K562 (cell line): ENCODE results near the gene SIAE. TPM values are rescaled to one million over a fixed set of nuclear protein-coding genes. Genes with fewer than 3 reads are reported as not detected.

Experiments used
- ATAC-seq: fragments of 200-7000 bp; cut with Tn5 transposase; 3 replicates; pipeline ENCODE4 v1.9.1; 2020; ENCODE audit warnings: moderate library complexity
- BruUV-seq: library from RNA; stranded (reverse); fragments of 400-500 nt; replicated peaks from 2 replicates; lab custom pipeline; 2021; lab: Mats Ljungman, UMichigan
- CTCF ChIA-PET: fragments of 300-600 bp; formaldehyde crosslinking; extraction: SDS; loops from one replicate; lab custom pipeline; 2021; ENCODE audit warnings: low intra/inter-chr PET ratio; lab: Yijun Ruan, JAX
- POLR2A ChIA-PET: fragments of 300-600, 350-650 bp; sonication (Branson Sonifier 250); formaldehyde crosslinking; extraction: SDS; loops from one replicate; lab custom pipeline; 2021; ENCODE audit warnings: antibody characterized with exemption, inconsistent platforms; lab: Yijun Ruan, JAX
- DNase-seq, 4 experiments: peaks; one replicate each; pipeline versions ENCODE4 v3.0.0 to v3.0.0-alpha.2; 2011 to 2018; ENCODE audit warnings: low spot score in 3 of 4, mixed read lengths in 3 of 4; ENCODE audit errors: extremely low read depth in 1 of 4
- FAIRE-seq: peaks from 2 replicates; lab custom pipeline; 2011; peaks lifted over from hg19 to GRCh38; lab: Jason Lieb, UNC
- H2AFZ ChIP-seq: 2 replicates; pipeline ENCODE4 v1.6.0; 2011; ENCODE audit warnings: low read depth, low read length, control low read depth, inconsistent platforms
- H3K27ac ChIP-seq: fragments of 200-600 bp; 3 replicates; pipeline ENCODE4 v1.8.0; 2011; ENCODE audit warnings: low read depth, mild to moderate bottlenecking, control low read depth, inconsistent platforms, low read length, moderate library complexity, mixed read lengths; ENCODE audit errors: extremely low read depth
- H3K27me3 ChIP-seq, 2 experiments: fragments of 300-600 bp in 1 of 2; 2 replicates in 1 of 2; 3 replicates in 1 of 2; pipeline versions ENCODE4 v1.6.0 to v1.8.0; 2011; ENCODE audit warnings: inconsistent platforms in 2 of 2, low read length in 2 of 2, mild to moderate bottlenecking in 1 of 2, mixed read lengths in 1 of 2, moderate library complexity in 1 of 2; ENCODE audit not compliant: control insufficient read depth in 2 of 2, insufficient read depth in 2 of 2
- H3K36me3 ChIP-seq: fragments of 300-600 bp; 3 replicates; pipeline ENCODE4 v1.8.0; 2011; ENCODE audit warnings: mild to moderate bottlenecking, low read length, inconsistent platforms; ENCODE audit not compliant: control insufficient read depth, insufficient read depth
- H3K4me1 ChIP-seq, 2 experiments: fragments of 200-600 bp in 1 of 2; replicated peaks in 1 of 2; 2 replicates in 1 of 2; 3 replicates in 1 of 2; pipeline versions ENCODE4 v1.5.1 to v1.8.0; 2011; ENCODE audit warnings: inconsistent platforms in 2 of 2, low read length in 2 of 2, mild to moderate bottlenecking in 1 of 2, mixed read lengths in 1 of 2, moderate library complexity in 1 of 2; ENCODE audit not compliant: control insufficient read depth in 2 of 2, insufficient read depth in 2 of 2
- H3K4me2 ChIP-seq: 2 replicates; pipeline ENCODE4 v1.6.1; 2011; ENCODE audit warnings: low read length, control low read depth, inconsistent platforms, mixed read lengths; ENCODE audit not compliant: insufficient read depth
- H3K4me3 ChIP-seq: fragments of 200-600 bp; sonication (generic), shearing (Covaris generic); 2 replicates; pipeline ENCODE4 v1.5.1; 2016; ENCODE audit warnings: control low read depth, inconsistent platforms
- H3K79me2 ChIP-seq: fragments of 200-600 bp; 3 replicates; pipeline ENCODE4 v1.8.0; 2011; ENCODE audit warnings: low read length, inconsistent platforms; ENCODE audit not compliant: control insufficient read depth, insufficient read depth
- H3K9ac ChIP-seq, 2 experiments: 2 replicates each; pipeline versions ENCODE4 v1.6.0 to v1.6.1; 2011; ENCODE audit warnings: low read depth in 2 of 2, low read length in 2 of 2, control low read depth in 1 of 2, inconsistent platforms in 1 of 2, mild to moderate bottlenecking in 1 of 2, mixed read lengths in 1 of 2; ENCODE audit not compliant: insufficient read depth in 1 of 2
- H3K9me1 ChIP-seq: one replicate; pipeline ENCODE4 v1.6.0; 2011; ENCODE audit warnings: inconsistent platforms, mild to moderate bottlenecking, low read length, moderate library complexity; ENCODE audit not compliant: control insufficient read depth, insufficient read depth
- H3K9me3 ChIP-seq: replicated peaks from 2 replicates; pipeline ENCODE4 v1.5.1; 2011; ENCODE audit warnings: low read depth, low read length, inconsistent platforms; ENCODE audit not compliant: control insufficient read depth, insufficient read depth
- H4K20me1 ChIP-seq: replicated peaks from 2 replicates; pipeline ENCODE4 v1.6.1; 2011; ENCODE audit warnings: low read length, inconsistent platforms, mixed read lengths; ENCODE audit not compliant: control insufficient read depth, insufficient read depth
- CEBPB ChIP-seq: fragments of 450-650 bp; IDR thresholded peaks from 2 replicates; pipeline ENCODE4 v1.6.1; 2016; ENCODE audit warnings: missing genetic modification characterization, missing compliant biosample characterization
- PYGO2 ChIP-seq: fragments of 450-650 bp; IDR thresholded peaks from 2 replicates; pipeline ENCODE4 v1.6.1; 2016; ENCODE audit warnings: mild to moderate bottlenecking, missing genetic modification characterization, moderate library complexity, missing compliant biosample characterization
- ZNF76 ChIP-seq: fragments of 250-450 bp; sonication (Bioruptor Pico); IDR thresholded peaks from 2 replicates; pipeline ENCODE4 v1.4.0; 2020; ENCODE audit warnings: mild to moderate bottlenecking, moderate library complexity, borderline replicate concordance
- WGBS: fragments of 100-300 bp; shearing (Covaris generic); methylation state at CpG from one replicate; pipeline ENCODE4 v1.1.6; 2016; ENCODE audit warnings: low coverage, mixed read lengths; ENCODE audit not compliant: insufficient coverage; ENCODE audit errors: missing lambda C conversion rate; 5-methylcytosine and 5-hydroxymethylcytosine counted together
- in situ Hi-C: fragments of 300-500 bp; cut with MboI; formaldehyde crosslinking; loops from 4 replicates; pipeline ENCODE4 v1.15.0; 2018; ENCODE audit warnings: inconsistent platforms, mixed read lengths
- intact Hi-C: fragments of 100-400 bp; cut with micrococcal nuclease; formaldehyde crosslinking; loops from 2 replicates; pipeline ENCODE4 v1.14.2; 2022
- polyA plus RNA-seq, 8 experiments: library from polyadenylated mRNA; depleted of rRNA in 4 of 8; stranded (reverse) in 5 of 8; unstranded in 3 of 8; fragments of >200 nt; fragmentation: Nextera tagmentation in 2 of 8; fragmentation: Illumina TruSeq in 1 of 8; extraction: Ambion mirVana in 2 of 8; extraction: Trizol in 1 of 8; gene quantifications; 2 replicates each; pipeline versions ENCODE4 v1.2.1 to v1.2.3, GENCODE V29; 2011 to 2014; ENCODE audit warnings: inconsistent platforms in 1 of 8, missing spikeins in 1 of 8
- total RNA-seq, 7 experiments: library from RNA; depleted of rRNA in 6 of 7; stranded (reverse); fragments of >200 nt in 6 of 7; fragmentation: Illumina TruSeq in 2 of 7; extraction: Trizol in 2 of 7; gene quantifications; 2 replicates each; pipeline versions ENCODE4 v1.2.1 to v1.2.3, GENCODE V29; 2011 to 2021; ENCODE audit warnings: low replicate concordance in 1 of 7
- TF ChIP-seq, protein P1 (sequence below): sonication (generic); formaldehyde crosslinking; IDR thresholded peaks from 2 replicates; pipeline ENCODE4 v1.9.0; 2022; ENCODE audit warnings: mild to moderate bottlenecking, missing genetic modification reagents

The SIAE gene
- total and polyA plus RNA-seq, 9 of the 15 experiments (the other 6 are each of a cell fraction or from before 2014, with no cell fraction given): 0.89 to 9.6 (median 3.7) TPM

DNA sequence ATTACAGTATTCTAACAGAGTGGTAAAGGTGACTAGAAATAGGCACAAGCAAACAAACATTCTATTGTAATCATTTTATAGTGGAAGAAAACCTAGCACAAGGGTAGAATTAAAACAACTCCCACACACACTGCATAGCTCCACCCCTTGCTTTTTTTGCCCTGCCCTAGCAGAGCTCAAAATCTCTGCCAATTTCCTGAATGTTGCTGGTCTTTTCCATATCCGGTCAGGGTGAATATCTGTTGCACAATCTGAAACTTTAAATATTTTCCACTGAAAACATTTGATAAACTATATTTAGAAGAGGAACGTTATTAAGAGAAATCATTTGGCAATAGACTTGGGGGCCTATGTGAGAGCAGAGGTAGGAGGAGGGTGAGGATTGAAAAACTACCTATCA lies 2.8 kb upstream of the SIAE start:
- Histone ChIP-seq H3K9ac (no peak overlapping the region), H2AFZ (no peak overlapping the region), H4K20me1 (no peaks in the 10 kb centered on the region), H3K79me2 (peaks cover 5% of the 10 kb centered on the region; the same call in 1 of the 3 replicates), H3K27me3 (no peaks in the 10 kb centered on the region), H3K27ac (no peak overlapping the region), H3K4me1 (peaks cover 4 to 14% of the 10 kb centered on the region in 2 experiments; a peak in 4 of 5 replicates), H3K9me1 (no peaks in the 10 kb centered on the region), H3K4me3 (no peak overlapping the region), H3K9me3 (no peaks in the 10 kb centered on the region; the same call in 1 of the 2 replicates), H3K36me3 (no peaks in the 10 kb centered on the region), H3K4me2 (no peak overlapping the region)
- CTCF ChIA-PET: no interaction called here
- POLR2A ChIA-PET: no interaction called here
- DNase-seq: no peak
- TF ChIP-seq, protein P1, sequence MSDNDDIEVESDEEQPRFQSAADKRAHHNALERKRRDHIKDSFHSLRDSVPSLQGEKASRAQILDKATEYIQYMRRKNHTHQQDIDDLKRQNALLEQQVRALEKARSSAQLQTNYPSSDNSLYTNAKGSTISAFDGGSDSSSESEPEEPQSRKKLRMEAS (CRISPR knock-in tag): no peak
- TF ChIP-seq CEBPB (tag) (peak; percentile 16; the same call in 1 of the 2 replicates), PYGO2 (tag) (no peak)
- in situ Hi-C loops: loop anchor here (10.0 kb wide), 1 partner anchor 88 kb away; the partner anchor contains the start of gene ESAM
- no peak for FAIRE-seq
- 25% methylated on average over 2 of the region's 2 CpGs for WGBS
- intact Hi-C loops: no loop called here
- ATAC-seq: no peak
- no TSS peak for BruUV-seq

DNA sequence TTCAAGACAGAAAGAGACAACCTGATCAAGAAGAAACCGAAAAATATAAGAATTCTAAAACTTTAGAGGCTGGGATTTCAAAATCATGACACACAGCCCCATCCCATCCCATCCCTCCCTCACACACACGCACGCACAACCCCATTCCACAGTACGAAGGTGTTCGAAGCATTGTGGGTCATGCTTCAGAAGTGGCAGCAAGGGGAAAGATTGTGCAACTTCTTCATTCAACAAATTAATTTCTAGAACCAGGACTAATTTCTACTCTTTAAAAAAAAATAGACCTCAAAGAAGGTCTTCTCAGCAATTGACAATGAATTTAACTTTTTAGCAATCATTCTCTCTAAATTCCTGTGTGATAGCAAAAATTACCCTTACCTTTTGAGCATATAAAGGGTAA lies 1.0 kb upstream of the SIAE start:
- WGBS: 93% methylated on average over 5 of the region's 5 CpGs
- H2AFZ ChIP-seq: peak overlapping the region; percentile 95

More for the DNA sequence above, 1.0 kb upstream of the SIAE start:
- CTCF ChIA-PET: interaction anchor here (1.7 kb wide), 1 partner anchor 163 kb away, joined by 7 read pairs; no protein-coding TSS in a partner anchor
- Histone ChIP-seq H4K20me1 (no peaks in the 10 kb centered on the region), H3K9me3 (peaks cover 2% of the 10 kb centered on the region; the same call in 1 of the 2 replicates), H3K4me3 (peak overlapping the region; percentile 83), H3K4me1 (peaks cover 4 to 14% of the 10 kb centered on the region in 2 experiments; a peak in 4 of 5 replicates), H3K27me3 (no peaks in the 10 kb centered on the region), H3K9ac (peak overlapping the region in 1 of 2 experiments; percentile 26; a peak in 2 of 4 replicates), H3K36me3 (no peaks in the 10 kb centered on the region), H3K27ac (no peak overlapping the region; the same call in 2 of the 3 replicates), H3K9me1 (no peaks in the 10 kb centered on the region), H3K79me2 (peaks cover 5% of the 10 kb centered on the region; the same call in 1 of the 3 replicates)
- no TSS peak for BruUV-seq
- POLR2A ChIA-PET: interaction anchor here (0.9 kb wide), 1 partner anchor 36 kb away, joined by 3 read pairs; no protein-coding TSS in a partner anchor
- intact Hi-C loops: no loop called here
- TF ChIP-seq CEBPB (tag) (peak; percentile 54), ZNF76 (no peak)
- TF ChIP-seq, all 486 proteins: peak for 1
- FAIRE-seq: no peak
- DNase-seq: no peak
- ATAC-seq: no peak
- in situ Hi-C loops: loop anchor here (5.0 to 10.0 kb wide), 2 partner anchors 90 to 163 kb away; partner anchors contain the start of gene ESAM
- peak overlapping the region; percentile 81 for H3K4me2 ChIP-seq
